C4-2B (cell line): ENCODE results near the gene ELAVL3.

ENCODE experiments used
- CTCF ChIP-seq: fragments of 450-650 bp; conservative IDR thresholded peaks from 2 replicates; pipeline ENCODE4 v1.5.1; 2017; ENCODE audit warnings: mild to moderate bottlenecking
- ZFX ChIP-seq: fragments of 450-650 bp; IDR thresholded peaks from 2 replicates; pipeline ENCODE4 v1.6.1; 2017

- TF ChIP-seq CTCF (no peak), ZFX (no peak)
Observed at GRCh38 chr19:11405846-11406643, 74.8 kb downstream of the ELAVL3 start.
